ENCODE measurements around the gene FOXC1.

FOXC1 gene

DNA sequence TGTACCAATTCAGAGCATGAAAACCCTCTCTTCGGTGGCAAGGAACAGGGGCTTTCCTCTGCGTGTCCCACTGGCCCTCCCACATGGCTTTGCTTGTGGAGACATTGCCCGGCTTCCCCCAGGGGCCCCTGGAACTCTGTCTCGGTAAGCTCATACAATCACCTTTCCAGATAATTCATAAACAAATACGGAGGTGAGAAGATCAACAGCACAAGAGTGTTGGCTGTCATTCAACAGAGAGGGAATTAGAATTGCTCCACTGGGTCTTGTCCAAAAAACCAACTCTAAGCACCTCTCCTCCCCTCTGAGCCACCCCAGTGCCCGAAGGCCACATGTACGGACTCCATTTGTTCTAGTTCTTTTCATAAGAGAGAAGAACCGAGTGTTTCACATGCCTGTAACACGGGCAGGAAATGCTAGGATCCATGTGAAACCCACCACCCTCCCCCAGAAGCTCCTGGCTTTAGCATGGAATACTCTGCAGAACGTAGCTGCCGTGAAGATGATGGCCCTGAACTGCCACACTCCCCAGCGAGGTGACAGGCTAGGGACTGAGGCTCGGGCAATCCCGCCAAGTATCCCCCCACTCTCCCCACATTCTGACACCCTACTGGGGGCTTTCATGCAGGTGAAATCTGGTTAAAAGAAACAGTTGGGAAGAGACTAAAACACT is 24.6 kb upstream of the FOXC1 start:
- FAIRE-seq, result no peak
- no peak for DNase-seq (ENCODE audit: low spot score)

DNA sequence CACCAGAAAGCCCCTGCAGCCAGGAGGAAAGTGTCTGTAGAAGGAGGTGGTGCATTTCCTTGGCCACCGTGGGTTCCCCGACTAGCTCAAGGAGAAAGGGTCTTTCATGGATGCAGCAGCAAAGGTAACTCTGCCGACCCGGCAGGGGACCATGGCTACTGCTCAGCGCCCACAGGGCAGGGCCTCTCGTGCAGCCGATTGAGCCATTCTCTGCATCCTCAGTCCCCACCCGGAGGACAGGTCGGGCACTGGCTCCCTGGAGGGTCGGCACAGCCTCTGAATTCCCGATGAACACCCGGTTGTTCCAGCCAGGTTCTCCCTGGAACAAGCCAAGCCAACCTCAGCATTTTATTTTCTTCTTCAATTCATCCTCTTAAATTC is 24.1 kb upstream of the FOXC1 start:
- DNase-seq (ENCODE audit: low spot score) (no peak), FAIRE-seq (no peak)

DNA sequence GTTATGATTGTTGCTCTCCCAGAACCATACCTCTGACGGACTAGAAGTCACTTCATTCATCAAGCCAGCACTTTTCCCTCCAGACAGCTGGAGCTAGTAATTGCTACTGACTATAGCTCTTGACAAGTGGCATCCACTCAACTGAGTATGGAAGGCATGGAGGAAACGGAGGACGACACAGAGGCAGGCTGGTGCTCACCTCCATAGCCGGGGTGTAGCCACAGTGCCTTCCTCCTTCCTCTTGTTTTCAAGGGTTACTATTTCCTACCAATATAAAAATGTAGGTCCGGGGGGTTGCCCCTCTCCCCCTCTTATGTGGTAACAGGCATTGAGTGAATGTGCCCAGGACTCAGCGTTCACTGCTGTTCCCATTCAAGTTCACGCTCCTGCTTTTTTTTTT is 23.5 kb upstream of the FOXC1 start:
- DNase-seq (ENCODE audit: low spot score) (no peak), FAIRE-seq (no peak)

DNA sequence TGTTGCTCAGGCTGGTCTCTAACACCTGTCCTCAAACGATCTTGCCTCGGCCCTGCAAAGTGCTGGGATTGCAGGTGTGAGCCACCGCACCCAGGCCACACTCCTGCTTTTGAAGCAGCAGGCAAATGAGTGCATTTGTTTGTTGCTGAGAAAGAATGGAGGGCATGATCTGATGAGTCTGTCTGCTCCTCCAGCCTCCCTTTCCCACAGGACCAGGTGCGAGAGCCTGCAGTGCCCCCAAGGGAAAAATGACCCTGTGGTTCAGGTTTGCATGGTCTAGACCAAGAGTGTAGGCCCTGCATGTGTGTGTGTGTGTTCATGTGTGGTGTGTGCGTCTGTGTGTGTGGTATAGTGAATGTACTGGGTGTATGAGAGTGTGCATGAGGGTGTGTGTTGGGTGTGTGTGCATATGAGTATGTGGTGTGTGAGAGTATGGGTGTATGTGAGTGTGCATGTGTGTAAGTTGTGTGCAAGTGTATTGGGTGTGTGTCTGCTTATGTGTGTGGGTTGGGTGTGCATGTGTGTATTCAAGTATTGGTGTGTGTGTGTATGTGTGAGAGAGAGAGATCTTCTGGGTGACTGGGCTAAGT is 22.8 kb upstream of the FOXC1 start:
- FAIRE-seq (no peak), DNase-seq (ENCODE audit: low spot score) (no peak)

DNA sequence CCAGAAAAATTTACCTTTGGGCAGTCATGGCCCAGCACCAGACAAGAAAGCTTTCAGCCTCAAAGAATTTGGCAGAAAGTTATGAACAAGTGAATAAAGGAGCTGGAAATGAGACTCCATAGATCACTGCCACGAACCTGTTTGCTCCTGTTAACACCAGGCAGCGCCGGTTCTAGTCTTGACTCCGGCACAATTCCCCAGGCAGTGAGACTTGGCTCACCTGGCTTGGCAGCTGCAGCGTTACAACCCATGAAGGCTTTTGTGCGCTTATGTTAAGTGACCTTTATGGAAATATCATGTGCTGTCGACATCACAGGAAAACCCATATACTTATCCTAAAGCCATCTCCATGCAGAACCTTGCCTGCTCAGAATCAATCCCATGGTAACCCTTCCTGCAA is 22.2 kb upstream of the FOXC1 start:
- DNase-seq (ENCODE audit: low spot score) (no peak), FAIRE-seq (no peak)

DNA sequence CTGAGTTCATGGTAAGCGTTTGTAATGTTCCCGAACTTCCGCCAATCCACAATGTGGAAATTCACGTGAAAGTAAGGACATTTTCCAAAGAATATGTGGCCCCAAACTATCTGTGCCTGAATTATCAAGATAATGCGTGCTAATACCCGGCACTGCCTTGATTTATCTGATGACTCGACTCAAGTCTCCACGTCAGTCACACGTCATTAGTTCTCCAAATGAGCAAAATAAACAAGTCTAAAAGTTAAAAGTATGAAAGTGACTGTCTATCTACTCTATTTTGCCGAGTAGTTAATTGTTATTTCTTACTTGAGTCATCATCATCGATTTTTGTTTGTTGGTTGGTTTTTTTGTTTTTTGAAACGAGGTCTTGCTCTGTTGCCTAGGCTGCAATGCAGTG is 21.7 kb upstream of the FOXC1 start:
- no peak for FAIRE-seq
- no peak for DNase-seq (ENCODE audit: low spot score)

DNA sequence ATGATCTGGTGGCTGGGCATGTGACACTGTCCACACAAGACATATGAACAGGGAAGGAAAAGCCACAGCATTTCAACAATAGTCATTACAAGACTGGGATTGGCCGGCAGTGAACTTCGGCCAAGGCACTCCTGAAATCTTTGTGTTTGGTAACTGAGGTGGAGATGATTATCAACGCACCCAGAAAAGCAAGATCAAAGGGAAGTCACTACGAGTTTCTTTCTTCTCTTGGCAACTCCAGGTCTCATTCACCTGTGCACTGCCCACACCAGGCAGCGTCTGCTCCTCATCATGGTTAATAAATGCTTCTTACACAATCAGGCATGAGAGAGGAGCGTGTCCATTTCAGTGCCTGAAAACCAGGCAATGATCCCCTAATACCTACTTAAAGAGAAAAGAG is 20.5 kb upstream of the FOXC1 start:
- FAIRE-seq, result no peak

DNA sequence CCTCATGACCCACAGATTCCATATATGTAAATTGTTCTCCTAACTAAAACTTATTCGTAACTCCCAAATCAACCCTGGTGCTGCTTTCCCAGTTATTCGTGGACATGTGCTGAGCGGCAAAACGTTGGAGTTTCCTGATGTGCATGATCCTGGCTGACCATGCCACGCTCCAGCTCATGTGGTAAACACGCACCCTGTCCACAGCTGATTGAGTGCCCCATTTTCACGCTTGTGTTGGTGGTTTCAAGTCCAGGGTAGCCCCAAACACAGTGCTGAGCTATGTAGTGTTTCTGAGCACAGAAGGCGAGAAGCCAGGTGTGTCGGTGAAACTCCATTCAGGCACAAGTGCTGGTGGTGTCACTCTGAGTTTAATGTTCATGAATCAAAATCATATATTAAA is 19.1 kb upstream of the FOXC1 start:
- FAIRE-seq, result no peak
- DNase-seq (ENCODE audit: low spot score), result no peak

More for the DNA sequence above, 20.5 kb upstream of the FOXC1 start:
- no peak for DNase-seq (ENCODE audit: low spot score)

DNA sequence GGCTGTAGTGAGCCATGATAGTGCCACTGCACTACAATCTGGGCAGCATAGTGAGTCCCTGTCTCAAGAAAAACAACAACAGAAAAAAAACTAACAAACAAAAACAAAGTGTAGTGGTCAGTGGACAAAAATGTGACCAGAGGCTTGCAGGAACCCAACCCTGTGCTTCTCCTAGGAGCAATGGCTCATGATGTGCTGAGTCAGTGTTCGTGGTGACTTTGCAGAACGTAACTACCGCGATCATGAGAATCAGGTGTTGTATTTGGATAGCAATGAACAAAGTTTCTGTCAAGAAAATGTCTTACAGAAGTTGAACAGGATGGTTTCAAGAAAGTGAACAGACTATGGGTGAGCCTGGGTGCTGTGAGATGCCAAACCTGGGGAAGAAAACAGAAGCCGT is 18.5 kb upstream of the FOXC1 start:
- DNase-seq (ENCODE audit: low spot score) (no peak), FAIRE-seq (no peak)

DNA sequence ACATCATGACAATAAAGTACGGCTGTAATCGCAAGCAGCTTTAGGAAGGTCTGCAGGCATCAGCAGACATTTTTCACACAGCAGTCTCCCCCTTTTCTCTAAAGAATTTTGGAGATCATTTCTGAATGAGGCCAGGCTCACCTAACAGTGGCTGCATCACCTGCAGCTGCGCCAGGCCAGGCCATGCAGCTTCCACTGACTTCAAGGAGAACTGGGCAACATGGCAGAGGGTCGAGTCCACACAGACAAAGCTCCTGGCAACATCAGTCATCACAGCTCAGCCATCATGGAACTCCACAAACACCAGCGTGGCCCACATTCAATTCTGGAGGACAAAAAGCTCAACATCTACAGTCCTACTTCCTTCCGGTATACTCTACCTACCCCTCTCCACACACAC is 17.8 kb upstream of the FOXC1 start:
- DNase-seq (ENCODE audit: low spot score) (no peak), FAIRE-seq (no peak)

DNA sequence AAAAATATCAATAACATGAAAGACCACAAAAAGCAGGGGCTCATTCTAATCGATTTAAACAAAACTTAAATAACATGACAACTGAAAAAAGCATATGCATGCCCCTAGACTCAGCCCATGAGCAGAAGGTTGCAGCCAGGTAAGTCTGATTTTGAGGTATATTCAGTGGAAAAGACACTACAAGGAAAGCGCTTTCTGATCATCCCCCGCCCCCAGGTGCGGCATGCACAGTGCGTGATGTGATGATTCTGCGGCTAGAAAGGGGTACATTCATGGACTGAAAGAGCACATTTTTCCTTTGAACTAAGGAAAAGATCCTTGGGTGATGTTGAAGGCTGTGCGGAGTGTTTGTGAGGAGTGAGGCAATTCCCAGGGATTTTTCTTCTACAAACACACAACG is 16.9 kb upstream of the FOXC1 start:
- no peak for FAIRE-seq
- no peak for DNase-seq (ENCODE audit: low spot score)

DNA sequence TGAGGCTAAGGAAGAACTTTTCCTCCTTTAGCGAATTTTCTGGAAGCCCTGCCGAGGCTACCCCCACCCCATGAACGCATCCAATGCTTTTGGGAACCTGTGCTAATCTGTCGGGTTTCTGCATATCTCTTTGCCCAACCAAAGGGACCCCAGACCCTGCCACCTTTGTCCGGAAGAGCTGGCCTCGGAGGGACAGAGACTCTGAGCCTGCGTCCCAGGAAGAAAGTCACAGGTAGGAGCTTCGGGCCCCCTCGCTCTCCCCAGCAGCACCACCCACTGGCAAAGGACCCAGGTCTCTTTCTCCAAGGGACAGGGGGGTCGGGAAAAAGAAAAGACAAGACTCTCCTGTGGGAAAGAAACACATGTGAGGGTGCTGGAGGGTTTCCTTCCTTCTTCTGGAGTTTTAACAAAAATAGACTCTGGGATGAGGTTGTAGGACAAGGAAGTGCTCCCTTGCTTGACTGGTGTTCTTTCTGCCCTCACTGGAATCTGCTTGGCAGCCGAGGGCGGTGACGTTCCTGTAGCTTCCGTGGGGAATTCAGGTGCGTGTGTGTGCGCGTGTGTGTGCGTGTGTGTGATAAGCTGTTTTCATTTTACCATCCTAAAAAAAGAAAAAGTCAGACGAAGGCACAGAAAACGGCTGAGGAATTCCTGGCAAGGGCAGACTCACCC is 16.3 kb upstream of the FOXC1 start:
- DNase-seq (ENCODE audit: low spot score), result no peak
- FAIRE-seq, result no peak

DNA sequence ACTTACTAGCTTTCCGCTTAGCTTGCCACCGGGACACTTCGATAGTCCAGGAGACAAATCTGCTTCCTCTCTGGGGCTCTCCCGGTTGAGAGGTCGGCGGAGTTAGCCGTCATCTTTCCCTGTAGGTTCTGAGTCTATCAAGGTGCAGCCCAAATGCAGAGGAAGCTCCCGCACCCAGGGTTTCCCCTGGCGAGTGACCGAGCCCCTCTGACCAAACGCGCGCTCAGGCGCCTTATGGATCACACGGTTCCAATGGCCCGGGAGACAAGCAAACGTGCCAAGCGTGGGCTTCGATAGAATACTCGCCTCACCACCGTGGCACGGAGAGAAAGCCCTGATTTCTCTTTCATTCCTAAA is 15.8 kb upstream of the FOXC1 start:
- DNase-seq (ENCODE audit: low spot score) (no peak), FAIRE-seq (no peak)

DNA sequence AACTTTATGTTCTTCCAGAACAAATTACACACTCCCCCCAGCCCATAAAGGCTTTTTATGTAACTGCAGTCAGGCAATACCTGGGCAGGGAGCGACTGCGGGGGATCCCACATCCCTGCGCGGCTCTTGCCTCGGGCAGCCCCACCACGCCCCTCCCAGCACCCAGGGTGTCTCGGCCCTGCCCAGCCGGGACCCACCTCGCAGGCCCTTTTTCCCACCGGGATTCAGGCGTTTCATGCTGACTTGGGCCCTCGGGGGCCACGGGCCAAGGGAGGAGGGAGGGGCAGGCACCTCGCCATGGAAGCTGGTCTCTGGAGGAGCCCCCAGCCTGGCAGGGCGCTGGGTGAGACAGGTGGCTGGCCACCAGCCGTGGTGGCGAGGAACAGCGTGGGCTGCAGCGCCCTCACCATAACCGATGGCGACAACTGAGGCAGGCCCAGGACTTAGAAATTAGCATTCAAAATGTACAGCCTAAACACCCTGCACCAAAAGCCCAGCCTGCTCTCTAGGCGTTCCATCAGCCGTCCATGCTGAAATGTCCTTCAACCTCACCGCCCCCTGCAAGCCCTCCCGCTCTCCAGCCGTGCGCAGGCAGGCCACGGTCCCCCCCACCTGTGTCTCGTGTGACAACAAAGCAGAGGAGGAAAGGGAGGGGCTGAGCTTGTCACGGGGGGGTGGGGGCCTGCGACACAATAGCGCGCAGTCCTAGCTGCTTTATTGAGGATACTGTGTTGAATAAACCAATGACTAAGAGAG is 15.1 kb upstream of the FOXC1 start:
- FAIRE-seq (no peak), DNase-seq (ENCODE audit: low spot score) (no peak)

DNA sequence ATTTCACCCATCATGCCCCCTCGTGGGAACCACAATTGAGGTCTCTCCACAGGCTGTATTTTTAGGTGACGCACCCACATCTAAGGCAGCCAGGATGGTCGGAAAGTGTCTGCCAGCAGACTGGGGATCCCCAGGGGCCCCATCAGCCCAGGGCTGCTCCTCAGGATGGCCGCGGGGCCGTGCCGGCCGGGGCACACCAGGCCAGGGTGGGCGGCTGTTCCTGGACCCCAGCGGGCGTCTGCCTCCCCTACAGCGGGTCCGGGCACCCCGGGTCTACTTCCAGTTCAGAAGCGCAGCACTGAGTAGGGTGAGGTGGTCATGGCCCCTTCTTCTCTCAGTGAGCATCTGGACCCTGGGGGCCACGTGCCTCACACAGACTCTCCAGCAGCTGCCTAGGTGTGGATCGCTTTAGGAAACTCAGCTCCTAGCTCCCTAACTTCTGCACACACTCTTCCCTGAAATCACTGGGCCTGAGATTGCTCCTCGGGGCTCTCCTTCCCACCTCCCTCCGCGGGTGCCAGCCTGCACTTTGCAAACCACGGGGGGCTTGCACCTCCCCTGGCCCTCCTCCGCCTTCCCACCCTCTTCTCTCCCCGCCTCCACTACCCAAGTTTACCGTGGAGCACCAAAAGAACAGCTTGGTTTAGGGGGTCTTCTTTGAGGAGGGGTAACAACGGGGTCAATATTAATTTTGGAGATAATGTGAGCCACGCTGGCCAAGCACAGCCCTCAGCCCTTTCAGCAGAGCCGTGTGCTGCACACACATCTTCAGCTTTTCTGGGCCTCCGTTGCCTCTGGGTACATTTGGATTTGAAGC is 14.2 kb upstream of the FOXC1 start:
- no peak for DNase-seq (ENCODE audit: low spot score)
- FAIRE-seq, result no peak

DNA sequence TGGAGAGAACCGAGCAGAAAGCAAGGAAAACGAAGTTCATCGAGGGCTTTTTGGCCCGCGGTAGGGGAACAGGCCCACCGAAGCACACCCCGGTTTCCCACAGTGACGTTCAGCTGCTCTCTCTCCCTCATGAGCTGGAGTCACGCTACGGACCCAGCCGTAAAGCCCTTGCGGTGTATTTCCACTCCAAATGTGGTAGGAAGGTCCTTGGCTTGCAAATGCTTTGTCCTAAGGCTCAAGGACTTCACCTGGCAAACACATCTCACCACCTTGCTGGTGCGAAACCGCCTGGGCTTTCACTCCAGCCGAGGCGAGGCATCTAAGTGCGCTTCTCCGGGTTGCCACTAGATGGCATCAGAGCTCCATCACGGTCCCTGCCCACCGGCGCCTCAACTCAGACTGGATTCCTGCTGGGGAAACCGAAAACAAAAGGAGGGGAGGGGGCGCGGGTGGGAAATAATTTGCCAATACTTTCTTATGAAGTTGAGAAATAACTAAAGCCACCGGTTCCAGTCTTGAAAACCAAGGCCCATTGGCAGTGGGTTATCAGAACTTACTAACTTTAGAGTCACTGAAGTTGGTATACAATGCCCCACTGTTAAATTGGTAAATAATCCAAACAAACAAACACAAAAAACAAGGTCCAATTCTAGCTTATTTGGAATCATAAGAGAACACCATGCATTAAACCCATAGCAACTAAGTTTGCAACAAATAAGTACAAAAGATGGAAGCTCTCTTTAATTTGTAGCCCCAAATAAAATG is 13.4 kb upstream of the FOXC1 start:
- FAIRE-seq (no peak), DNase-seq (ENCODE audit: low spot score) (peak; percentile 29)

DNA sequence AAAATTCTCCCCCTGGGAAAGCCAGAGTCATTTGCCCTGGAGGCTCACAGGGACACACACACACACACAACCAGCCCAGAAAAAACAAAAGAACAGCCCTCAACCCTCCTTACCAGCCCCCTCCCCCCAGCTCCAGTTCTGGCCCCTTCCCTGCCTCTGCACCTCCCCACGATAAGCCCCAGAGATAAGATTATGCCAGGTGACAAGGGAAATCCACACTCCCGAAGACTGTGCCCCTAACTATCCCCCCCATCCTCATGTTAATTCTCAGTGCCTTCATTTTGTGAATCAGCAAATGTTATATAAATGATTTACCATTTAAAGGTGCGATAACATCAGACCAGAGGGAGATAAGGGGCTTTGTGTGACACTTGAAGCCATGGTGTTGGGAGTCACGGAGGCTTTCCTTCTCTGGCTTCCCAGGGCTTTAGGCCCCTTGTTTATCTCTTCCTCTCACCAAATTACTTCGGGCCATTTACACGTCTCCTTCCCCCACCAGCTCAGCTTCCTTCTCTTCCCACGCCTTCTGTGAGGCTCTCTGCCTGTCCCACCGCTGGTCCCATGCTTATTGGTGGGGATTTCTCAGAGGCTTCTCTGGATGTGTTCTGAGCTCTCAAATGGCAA is 12.5 kb upstream of the FOXC1 start:
- no peak for FAIRE-seq
- no peak for DNase-seq (ENCODE audit: low spot score)

DNA sequence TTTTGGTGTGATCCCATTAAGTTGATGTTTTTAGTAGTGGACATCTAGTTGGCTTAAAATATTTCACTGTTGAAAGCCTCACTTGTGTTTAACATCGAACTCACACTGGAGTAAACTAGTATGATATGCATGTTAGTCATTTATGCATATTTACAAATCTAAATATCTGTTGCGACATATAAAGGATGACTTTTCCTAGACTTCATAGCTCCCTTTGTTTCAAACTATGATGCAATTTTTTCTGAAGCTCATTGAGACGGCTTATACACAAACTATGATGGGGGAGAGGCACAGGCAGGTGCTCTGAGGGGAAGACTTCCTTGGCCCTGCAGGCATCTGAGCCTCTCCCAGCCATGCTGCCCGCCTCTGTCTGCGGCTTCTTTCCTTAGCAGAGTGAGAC is 11.8 kb upstream of the FOXC1 start:
- DNase-seq (ENCODE audit: low spot score), result no peak
- no peak for FAIRE-seq

DNA sequence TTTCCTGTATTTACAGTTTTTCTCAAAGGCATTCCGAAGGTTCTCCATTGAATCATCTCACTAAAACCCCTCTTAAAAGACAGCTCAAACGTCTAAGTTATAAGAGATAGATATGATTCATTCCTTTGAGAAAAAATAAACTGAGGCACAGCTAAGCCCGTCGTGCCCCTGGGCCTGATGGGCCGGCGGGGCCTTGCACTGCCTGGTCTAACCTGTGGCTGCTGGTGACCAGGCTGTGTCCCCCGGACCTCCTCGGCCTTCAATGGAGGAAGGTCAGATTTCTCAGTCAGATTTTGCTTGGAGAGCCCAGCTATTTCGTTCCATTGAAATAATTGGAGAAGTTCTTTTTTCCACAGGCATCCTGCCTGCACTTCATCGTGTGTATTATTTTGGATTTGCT is 11.3 kb upstream of the FOXC1 start:
- FAIRE-seq (no peak), DNase-seq (ENCODE audit: low spot score) (no peak)

DNA sequence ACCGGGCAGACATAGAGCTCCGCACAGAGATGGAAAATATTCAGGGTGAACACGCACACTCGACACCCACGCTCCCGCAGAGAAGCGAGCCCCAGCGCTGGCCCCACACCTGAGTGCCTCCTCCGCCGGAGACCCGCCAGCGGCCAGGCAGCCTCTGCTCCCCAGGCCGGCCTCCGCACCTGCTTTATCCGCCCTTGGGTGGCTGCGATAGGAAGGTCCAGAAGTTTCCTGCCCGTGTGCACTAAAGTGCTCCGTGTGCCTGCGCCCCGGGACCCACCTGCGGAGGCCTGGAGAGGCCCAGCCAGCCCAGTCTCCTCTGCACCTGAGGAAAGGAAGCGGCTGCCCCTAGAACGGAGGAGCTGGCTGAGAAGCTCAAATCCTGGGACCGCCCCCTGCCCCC is 10.8 kb upstream of the FOXC1 start:
- DNase-seq (ENCODE audit: low spot score), result no peak
- FAIRE-seq, result no peak

Measured in RCC 7860 (cell line).